ENCODE data around the gene PPID.
"Not testable (repeated sequence)": the region's sequence is repeated elsewhere in the genome, so short reads cannot be mapped to it uniquely, and the experiment has no call there.

PPID gene

GRCh38 chr4:158721680-158722079, 1.5 kb downstream of the PPID start:
- TF ChIP-seq CTCF (conservative IDR thresholded peaks at IDR 0.05; ENCODE audit: low read depth), result no peak
- H3K27ac ChIP-seq, result no peak overlapping the region
- ChIA-PET CTCF (no interaction called here), POLR2A (ENCODE audit: low non-redundant PET) (no interaction called here)
- DNase-seq (ENCODE audit: low spot score), result no peak

DNA sequence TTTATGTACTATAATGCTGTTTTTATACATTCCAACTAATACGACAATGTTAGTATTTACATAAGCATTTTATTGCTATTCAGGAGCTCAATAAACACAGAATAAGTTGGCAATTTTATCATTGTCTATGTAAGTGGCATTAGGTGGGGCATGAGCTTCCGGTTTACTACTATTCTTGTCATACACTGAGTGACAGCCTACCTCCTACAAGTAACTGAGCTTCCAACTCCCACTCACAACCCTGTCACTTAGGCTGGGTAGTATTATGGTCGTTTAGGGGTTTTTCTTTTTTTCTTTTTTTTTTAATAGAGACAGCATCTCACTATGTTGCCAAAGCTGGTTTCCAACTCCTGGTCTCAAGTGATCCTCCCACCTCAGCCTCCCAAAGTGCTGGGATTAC, 7.4 kb downstream of the PPID start:
- POLR2A ChIA-PET (ENCODE audit: low non-redundant PET), result no interaction called here
- CTCF ChIA-PET, result interaction anchor here (0.7 kb wide), 1 partner anchor 740 kb away, joined by 8 read pairs; no protein-coding TSS in a partner anchor
- H3K27ac ChIP-seq, result no peak overlapping the region
- no peak for TF ChIP-seq CTCF (conservative IDR thresholded peaks at IDR 0.05; ENCODE audit: low read depth)
- DNase-seq (ENCODE audit: low spot score), result no peak

GRCh38 chr4:158714937-158715336, 8.3 kb downstream of the PPID start:
- CTCF ChIA-PET, result no interaction called here

DNA sequence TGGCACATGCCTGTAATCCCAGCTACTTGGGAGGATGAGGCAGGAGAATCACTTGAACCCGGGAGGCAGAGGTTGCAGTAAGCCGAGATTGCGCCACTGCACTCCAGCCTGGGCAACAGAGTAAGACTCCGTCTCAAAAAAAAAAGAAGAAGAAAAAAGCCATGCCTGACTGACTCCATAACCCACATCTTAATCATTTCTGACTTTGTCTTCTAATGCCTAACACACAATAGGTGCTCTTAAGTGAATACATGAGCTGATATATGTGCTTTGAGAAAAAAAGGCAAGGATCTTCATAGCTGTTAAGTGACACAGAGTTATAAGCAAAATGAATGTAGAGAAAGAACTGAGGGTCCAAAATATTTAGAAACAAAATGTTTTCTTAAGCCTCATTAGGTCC, 10.6 kb downstream of the PPID start:
- CTCF ChIA-PET; H3K27ac ChIP-seq; POLR2A ChIA-PET (ENCODE audit: low non-redundant PET); DNase-seq (ENCODE audit: low spot score): not testable (repeated sequence)

More at GRCh38 chr4:158714937-158715336, 8.3 kb downstream of the PPID start:
- DNase-seq (ENCODE audit: low spot score), result no peak
- no peak for TF ChIP-seq CTCF (conservative IDR thresholded peaks at IDR 0.05; ENCODE audit: low read depth)
- H3K27ac ChIP-seq, result no peak overlapping the region
- POLR2A ChIA-PET (ENCODE audit: low non-redundant PET), result no interaction called here

- CTCF ChIA-PET, result interaction anchor here (0.7 kb wide), 1 partner anchor 680 kb away, joined by 3 read pairs; no protein-coding TSS in a partner anchor
- POLR2A ChIA-PET (ENCODE audit: low non-redundant PET), result no interaction called here
- peak; percentile 20; the same call in 1 of the 2 replicates for TF ChIP-seq CTCF (conservative IDR thresholded peaks at IDR 0.05; ENCODE audit: low read depth)
- H3K27ac ChIP-seq, result no peak overlapping the region
- DNase-seq (ENCODE audit: low spot score), result no peak
Measured at GRCh38 chr4:158710814-158711213, 12.4 kb downstream of the PPID start.

DNA sequence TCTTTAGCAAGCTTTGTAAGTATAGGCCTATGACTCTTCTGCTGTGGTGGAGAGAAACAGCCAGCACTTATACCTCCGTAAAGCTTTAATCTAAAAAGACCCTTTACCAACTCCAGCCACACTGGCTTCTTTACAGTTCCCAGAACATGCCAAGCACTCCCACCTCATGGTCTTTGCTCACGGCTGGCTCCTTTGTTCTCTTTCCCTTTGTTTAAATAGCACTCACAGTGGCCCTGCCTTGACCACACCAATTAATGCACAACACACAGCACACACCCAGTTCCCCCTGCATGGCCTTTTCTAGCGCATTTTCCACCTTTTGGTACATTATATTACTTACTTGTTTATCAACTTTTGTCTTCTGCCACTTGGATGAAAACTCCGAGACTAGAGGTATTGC, 18.9 kb downstream of the PPID start:
- H3K27ac ChIP-seq, result no peak overlapping the region
- DNase-seq (ENCODE audit: low spot score), result no peak
- no peak for TF ChIP-seq CTCF (conservative IDR thresholded peaks at IDR 0.05; ENCODE audit: low read depth)
- ChIA-PET CTCF (interaction anchor here (0.8 kb wide), 1 partner anchor 259 kb away, joined by 3 read pairs; no protein-coding TSS in a partner anchor), POLR2A (ENCODE audit: low non-redundant PET) (no interaction called here)

DNA sequence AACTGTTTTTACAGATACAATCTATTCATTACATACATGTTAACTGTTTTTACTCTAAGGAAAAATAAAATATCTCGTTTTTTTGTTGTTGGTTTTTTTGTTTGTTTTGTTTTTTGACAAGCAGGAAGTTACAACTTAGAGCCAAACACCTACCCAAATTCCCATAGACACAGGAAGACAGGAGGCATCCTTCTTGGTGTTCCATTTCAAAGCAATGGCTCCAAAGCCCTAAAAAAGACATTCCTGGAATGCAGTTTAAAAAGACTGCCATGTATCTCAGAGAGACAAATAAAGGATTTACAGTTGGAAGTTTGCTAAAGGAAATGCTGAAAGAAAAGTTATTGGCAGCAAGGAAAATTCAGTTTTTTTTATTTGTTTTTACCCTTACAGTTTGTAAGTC, 34.4 kb downstream of the PPID start:
- no peak for TF ChIP-seq CTCF (conservative IDR thresholded peaks at IDR 0.05; ENCODE audit: low read depth)
- H3K27ac ChIP-seq, result no peak overlapping the region
- no peak for DNase-seq (ENCODE audit: low spot score)
- ChIA-PET POLR2A (ENCODE audit: low non-redundant PET) (no interaction called here), CTCF (no interaction called here)
